Naive thymus-derived CD8-positive, alpha-beta T cell (primary cell): ENCODE results near the gene ZNHIT3. TPM values are rescaled to one million over a fixed set of nuclear protein-coding genes. Genes with fewer than 3 reads are reported as not detected.
"Not testable (repeated sequence)": the region's sequence is repeated elsewhere in the genome, so short reads cannot be mapped to it uniquely, and the experiment has no call there.

ENCODE experiments used
- ATAC-seq, 2 donors: fragments of 150-1000 bp; cut with Tn5 transposase in 1 of 2; sonication (Bioruptor Pico), chemical (Tn5 transposase) in 1 of 2; 1 replicate in 1 of 2; 2 replicates in 1 of 2; pipeline ENCODE4 v1.10.0; 2021; ENCODE audit warnings: mild to moderate bottlenecking in 2 of 2, moderate library complexity in 2 of 2
- POLR2A ChIA-PET: fragments of 350-600 bp; sonication (Branson Sonifier 250); formaldehyde crosslinking; loops from one replicate; lab custom pipeline; 2021; ENCODE audit warnings: antibody characterized with exemption; lab: Charles Lee
- DNase-seq, 10 donors: peaks; one replicate each; pipeline versions ENCODE4 v3.0.0 to v3.0.0-alpha.2; 2020 to 2022
- H3K27ac Mint-ChIP-seq, 10 donors: one replicate each; pipeline ENCODE4 v1.8.0; 2020 to 2022; ENCODE audit warnings: mild to moderate bottlenecking in 10 of 10, mixed read lengths in 10 of 10, moderate library complexity in 4 of 10, inconsistent platforms in 1 of 10
- H3K27me3 Mint-ChIP-seq, 5 donors: one replicate each; pipeline ENCODE4 v1.8.0; 2021 to 2022; ENCODE audit warnings: mixed read lengths in 5 of 5
- H3K36me3 Mint-ChIP-seq, 3 donors: one replicate each; pipeline ENCODE4 v1.8.0; 2020 to 2022; ENCODE audit warnings: mixed read lengths in 3 of 3, mild to moderate bottlenecking in 2 of 3, inconsistent platforms in 1 of 3
- H3K4me1 Mint-ChIP-seq, 4 donors: one replicate each; pipeline ENCODE4 v1.8.0; 2021 to 2022; ENCODE audit warnings: mixed read lengths in 4 of 4
- H3K4me3 Mint-ChIP-seq, 10 donors: one replicate each; pipeline ENCODE4 v1.8.0; 2020 to 2022; ENCODE audit warnings: mild to moderate bottlenecking in 10 of 10, mixed read lengths in 10 of 10, moderate library complexity in 6 of 10, inconsistent platforms in 1 of 10
- H3K9me3 Mint-ChIP-seq, 9 donors: one replicate each; pipeline ENCODE4 v1.8.0; 2020 to 2022; ENCODE audit warnings: mixed read lengths in 9 of 9, mild to moderate bottlenecking in 3 of 9, inconsistent platforms in 1 of 9, moderate library complexity in 1 of 9
- polyA plus RNA-seq, 3 donors: library from polyadenylated mRNA; unstranded; fragments of 300-500 nt; fragmentation: Illumina TruSeq; gene quantifications; one replicate each; pipeline ENCODE4 v1.2.3, GENCODE V29; 2021
- total RNA-seq, 8 experiments: library from RNA in 2 of 8; stranded (reverse) in 2 of 8; gene quantifications; one replicate each; pipeline ENCODE4 v1.2.3 and lab custom pipeline; 2021 to 2026

ZNHIT3 gene
- total and polyA plus RNA-seq, 5 experiments from 2014 or later = 70.0 to 98.8 (median 89.1) TPM

DNA sequence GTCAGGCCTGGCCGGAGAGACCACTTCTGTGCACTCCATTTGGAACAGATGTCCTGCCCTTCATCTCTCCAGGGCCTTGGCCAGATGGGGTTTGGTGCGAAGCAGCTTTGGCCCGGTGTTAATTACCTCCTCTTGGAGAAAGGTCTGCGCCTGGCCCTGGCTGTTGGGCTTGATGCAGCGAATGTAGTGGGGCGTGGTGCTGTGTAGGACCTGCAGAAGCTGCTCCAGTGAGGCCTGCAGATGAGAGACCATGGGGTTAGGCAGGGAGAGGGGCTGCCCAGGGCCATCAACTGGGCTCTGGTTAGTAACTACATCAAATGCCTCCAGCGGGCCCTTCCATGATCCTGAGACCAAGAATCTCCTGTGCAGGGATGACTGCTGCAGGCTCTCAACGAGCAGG lies 18.7 kb downstream of the ZNHIT3 start:
- DNase-seq (no peak), ATAC-seq (no peak)
- POLR2A ChIA-PET = no interaction called here
- no peaks in the 10 kb centered on the region for H3K9me3 Mint-ChIP-seq
- peaks cover 0 to 27% (median 0%) of the 10 kb centered on the region in 3 donors for H3K36me3 Mint-ChIP-seq
- H3K27me3 Mint-ChIP-seq = no peaks in the 10 kb centered on the region
- no peak overlapping the region for H3K4me3 Mint-ChIP-seq
- H3K27ac Mint-ChIP-seq = no peak overlapping the region
- H3K4me1 Mint-ChIP-seq = peaks cover 0 to 15% (median 5%) of the 10 kb centered on the region in 4 donors

DNA sequence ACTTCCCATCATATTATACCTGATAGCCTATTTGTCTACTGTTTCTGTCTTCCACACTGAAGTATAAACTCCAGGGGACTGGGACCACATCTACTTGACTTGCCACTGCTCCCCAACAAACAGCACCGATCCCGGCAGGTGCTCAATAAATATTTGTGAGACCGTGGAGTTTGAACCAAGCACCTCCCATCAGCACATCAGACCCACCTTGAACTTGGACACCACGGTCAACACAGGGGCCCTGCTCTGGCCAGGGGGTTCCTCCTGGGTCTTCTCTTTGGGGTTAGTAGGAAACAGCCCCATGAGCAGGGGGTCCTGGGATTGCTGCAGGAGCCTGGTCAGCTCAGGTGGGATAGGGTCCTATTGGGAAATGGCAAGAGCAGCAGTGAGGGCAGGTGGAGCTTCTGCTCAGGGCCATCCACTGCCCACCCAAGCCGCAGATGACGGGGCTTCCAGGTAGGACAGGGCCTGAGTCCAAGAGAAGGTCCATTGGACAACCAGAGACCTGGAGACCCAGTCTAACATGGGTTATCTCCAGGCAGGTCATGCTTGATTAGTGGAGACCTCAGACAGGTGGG lies 19.9 kb downstream of the ZNHIT3 start:
- ATAC-seq = no peak
- Mint-ChIP-seq H3K27ac (peak overlapping the region in 1 of 10 donors; percentile 3), H3K4me1 (peaks cover 0 to 15% (median 5%) of the 10 kb centered on the region in 4 donors), H3K9me3 (no peaks in the 10 kb centered on the region), H3K27me3 (no peaks in the 10 kb centered on the region), H3K36me3 (peaks cover 0 to 25% (median 5%) of the 10 kb centered on the region in 3 donors), H3K4me3 (no peak overlapping the region)
- DNase-seq = no peak
- POLR2A ChIA-PET = no interaction called here

DNA sequence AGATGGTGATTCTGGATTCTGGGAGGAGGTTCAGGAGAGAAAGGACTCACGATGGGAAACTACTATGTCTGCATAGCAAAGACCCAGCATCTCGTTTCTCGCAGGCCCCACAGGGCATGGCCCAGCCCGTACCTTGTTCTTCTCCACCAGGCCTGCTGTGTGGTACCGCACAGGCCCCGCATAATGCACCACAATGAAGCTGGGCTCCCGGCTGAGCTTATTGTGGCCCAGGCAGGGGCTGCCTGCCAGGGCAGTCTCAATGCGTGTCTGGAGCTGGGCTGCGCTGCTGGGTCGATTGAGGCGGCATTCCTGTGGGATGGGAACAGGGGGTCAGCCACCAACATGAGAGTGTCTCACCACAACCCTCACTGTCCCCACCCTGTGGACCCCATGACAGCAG lies 20.4 kb downstream of the ZNHIT3 start:
- H3K27me3 Mint-ChIP-seq = no peaks in the 10 kb centered on the region
- no peak overlapping the region for H3K27ac Mint-ChIP-seq
- POLR2A ChIA-PET = no interaction called here

DNA sequence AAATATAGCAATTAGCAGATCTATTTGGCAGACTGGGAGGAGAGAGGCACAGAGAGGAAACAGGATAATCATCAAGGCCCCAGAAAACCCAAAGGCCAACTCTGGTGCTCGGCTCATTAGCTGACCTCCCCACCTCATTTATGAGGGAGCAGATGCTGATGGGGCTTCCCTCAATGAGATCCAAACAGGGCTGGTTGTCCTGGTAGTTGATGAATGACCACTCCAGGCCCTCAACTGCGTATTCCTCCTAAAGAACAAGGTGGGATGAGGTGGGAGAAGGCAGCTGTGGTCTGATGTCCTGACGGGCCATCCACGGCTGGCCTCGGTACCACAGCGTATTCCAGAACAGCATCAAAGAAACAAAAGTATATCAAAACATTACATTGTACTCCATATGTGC lies 20.8 kb downstream of the ZNHIT3 start:
- POLR2A ChIA-PET = interaction anchor here (0.8 kb wide), 1 partner anchor 19 kb away, joined by 4 read pairs; no protein-coding TSS in a partner anchor
- Mint-ChIP-seq H3K4me3 (no peak overlapping the region), H3K9me3 (no peaks in the 10 kb centered on the region), H3K36me3 (peaks cover 0 to 24% (median 5%) of the 10 kb centered on the region in 3 donors), H3K4me1 (peaks cover 0 to 14% (median 3%) of the 10 kb centered on the region in 4 donors), H3K27ac (no peak overlapping the region), H3K27me3 (no peaks in the 10 kb centered on the region)
- ATAC-seq (no peak), DNase-seq (no peak)

More for the DNA sequence above, 20.4 kb downstream of the ZNHIT3 start:
- Mint-ChIP-seq H3K36me3 (peaks cover 0 to 25% (median 5%) of the 10 kb centered on the region in 3 donors), H3K9me3 (no peaks in the 10 kb centered on the region), H3K4me1 (peaks cover 0 to 15% (median 5%) of the 10 kb centered on the region in 4 donors), H3K4me3 (no peak overlapping the region)
- DNase-seq = no peak
- no peak for ATAC-seq

DNA sequence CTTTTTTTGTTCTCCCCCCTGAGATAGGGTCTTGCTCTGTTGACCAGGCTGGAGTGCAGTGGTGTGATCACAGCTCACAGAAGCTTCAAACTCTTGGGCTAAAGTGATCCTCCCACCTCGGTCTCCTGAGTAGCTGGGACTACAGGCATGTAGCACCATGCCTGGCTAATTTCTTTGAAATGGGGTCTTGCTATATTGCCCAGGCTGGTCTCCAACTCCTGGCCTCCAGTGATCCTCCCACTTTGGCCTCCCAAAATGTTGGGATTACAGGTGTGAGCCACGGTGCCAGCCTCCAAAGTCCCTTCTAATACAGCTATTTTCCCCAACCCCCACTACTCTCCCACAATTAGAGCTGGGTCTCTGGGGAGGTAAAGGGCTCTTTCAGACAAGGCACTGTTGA lies 22.0 kb downstream of the ZNHIT3 start:
- ATAC-seq, H3K27ac Mint-ChIP-seq, POLR2A ChIA-PET, H3K27me3 Mint-ChIP-seq, H3K9me3 Mint-ChIP-seq, H3K4me1 Mint-ChIP-seq, H3K4me3 Mint-ChIP-seq, DNase-seq: not testable (repeated sequence)
- H3K36me3 Mint-ChIP-seq = peaks cover 0 to 21% (median 5%) of the 10 kb centered on the region in 3 donors

DNA sequence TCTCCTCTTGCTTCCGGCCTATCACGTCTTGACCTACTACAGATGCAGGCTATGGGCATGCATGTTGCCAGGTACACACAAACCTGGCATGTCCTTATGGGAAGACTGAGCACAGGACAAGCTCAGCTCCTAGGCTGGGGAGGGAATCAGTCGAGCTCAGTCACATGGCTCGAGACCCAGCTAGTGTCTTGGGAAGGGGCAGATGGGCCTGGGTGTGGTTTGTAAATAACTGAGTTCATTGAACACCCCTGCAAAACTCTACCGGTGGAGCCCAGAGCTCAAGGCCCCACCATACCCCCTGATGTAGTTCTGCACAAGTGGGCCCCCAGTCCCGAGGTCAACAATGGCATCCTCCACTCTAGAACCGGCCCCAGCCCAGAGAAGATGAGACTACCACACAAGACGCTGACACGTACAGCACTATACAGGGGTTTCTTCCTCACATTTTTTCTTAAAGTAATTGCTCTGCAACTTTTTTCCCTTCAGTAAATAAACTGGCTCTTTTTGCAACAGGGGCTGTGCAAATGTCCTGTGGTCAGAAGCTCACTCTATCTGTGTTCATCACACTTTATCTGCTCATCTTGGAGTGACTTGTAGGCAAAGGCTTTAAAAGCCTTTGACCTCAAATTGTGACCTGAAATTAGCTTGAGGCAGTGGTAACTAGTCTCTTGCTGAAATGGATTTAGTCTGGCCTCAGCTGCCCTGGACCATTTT lies 22.9 kb downstream of the ZNHIT3 start:
- peak overlapping the region in 1 of 10 donors; percentile 66 for H3K27ac Mint-ChIP-seq
- DNase-seq = no peak
- POLR2A ChIA-PET = no interaction called here
- no peak overlapping the region for H3K4me3 Mint-ChIP-seq
- peaks cover 0 to 21% (median 5%) of the 10 kb centered on the region in 3 donors for H3K36me3 Mint-ChIP-seq
- ATAC-seq = no peak
- H3K9me3 Mint-ChIP-seq = no peaks in the 10 kb centered on the region
- peaks cover 0 to 7% (median 0%) of the 10 kb centered on the region in 4 donors for H3K4me1 Mint-ChIP-seq
- H3K27me3 Mint-ChIP-seq = no peaks in the 10 kb centered on the region

DNA sequence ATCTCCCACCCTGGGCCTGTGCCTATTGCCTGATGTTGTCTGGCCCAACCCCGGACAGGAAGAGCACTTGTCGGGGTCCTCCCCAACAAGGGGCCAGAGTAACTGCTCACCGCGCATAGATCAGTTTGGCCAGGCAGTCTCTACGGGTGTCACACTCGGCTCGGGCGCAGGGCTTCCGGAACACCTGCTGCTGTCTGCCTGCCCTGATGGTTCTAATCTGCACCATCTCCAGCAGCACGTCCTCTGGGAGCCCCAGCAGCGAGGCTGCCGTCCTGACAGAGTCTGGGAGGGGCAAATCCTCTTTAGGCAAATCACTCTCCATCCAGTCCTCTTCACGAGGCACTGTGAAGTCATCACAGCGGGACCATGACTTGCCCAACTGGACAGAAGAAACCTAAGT lies 24.2 kb downstream of the ZNHIT3 start:
- Mint-ChIP-seq H3K36me3 (peaks cover 0 to 17% (median 5%) of the 10 kb centered on the region in 3 donors), H3K9me3 (no peaks in the 10 kb centered on the region), H3K27ac (peak overlapping the region in 2 of 10 donors; percentile 38 to 68), H3K27me3 (no peaks in the 10 kb centered on the region), H3K4me1 (peaks cover 0 to 4% (median 0%) of the 10 kb centered on the region in 4 donors), H3K4me3 (no peak overlapping the region)
- no peak for DNase-seq
- POLR2A ChIA-PET = no interaction called here
- no peak for ATAC-seq

DNA sequence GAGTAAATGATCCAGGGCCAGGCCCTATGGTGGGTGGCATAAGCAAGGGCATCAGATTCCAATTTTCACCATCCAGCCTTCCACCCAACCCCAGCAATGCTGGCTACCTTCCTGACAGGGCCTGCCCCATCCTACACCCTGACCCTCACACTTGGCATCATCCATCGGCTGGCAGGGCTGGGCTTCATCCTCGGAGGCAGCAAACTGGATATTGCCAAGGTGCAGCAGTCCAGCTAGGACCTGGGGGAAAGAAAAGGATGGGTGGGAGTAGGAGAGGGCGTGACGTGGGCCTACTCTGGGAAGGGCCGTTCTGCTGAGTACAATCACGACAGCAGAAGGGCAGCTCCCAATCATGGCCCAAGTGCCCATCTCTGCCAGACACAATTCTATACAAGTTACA lies 24.7 kb downstream of the ZNHIT3 start:
- Mint-ChIP-seq H3K36me3 (peaks cover 0 to 13% (median 5%) of the 10 kb centered on the region in 3 donors), H3K9me3 (no peaks in the 10 kb centered on the region), H3K27me3 (no peaks in the 10 kb centered on the region), H3K27ac (no peak overlapping the region), H3K4me3 (no peak overlapping the region), H3K4me1 (peaks cover 0 to 2% (median 0%) of the 10 kb centered on the region in 4 donors)
- POLR2A ChIA-PET = no interaction called here
- DNase-seq (no peak), ATAC-seq (no peak)

DNA sequence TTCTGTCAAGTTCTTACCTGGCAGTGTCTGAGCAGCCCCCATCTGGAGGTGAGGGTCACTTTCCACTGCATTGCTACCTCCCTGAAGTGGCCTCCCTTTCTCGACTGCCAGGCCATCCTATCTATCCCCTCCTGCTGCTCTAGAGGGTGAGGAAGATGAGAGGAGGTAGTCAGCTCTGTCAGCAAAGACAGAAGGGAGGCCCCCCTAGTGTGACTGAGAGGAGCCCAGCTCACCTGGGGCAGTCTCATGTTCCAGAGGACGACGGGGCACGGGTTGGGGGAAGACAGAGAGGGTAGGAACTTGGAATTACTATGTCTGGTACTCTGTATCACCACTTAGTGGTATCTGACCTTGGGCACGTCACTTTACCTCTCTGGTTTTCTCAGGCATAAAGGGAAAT lies 26.2 kb downstream of the ZNHIT3 start:
- H3K4me1 Mint-ChIP-seq = no peaks in the 10 kb centered on the region
- POLR2A ChIA-PET = no interaction called here
- peak overlapping the region in 1 of 10 donors; percentile 11 for H3K27ac Mint-ChIP-seq
- no peaks in the 10 kb centered on the region for H3K9me3 Mint-ChIP-seq
- peaks cover 0 to 16% (median 9%) of the 10 kb centered on the region in 3 donors for H3K36me3 Mint-ChIP-seq
- no peak for DNase-seq
- H3K27me3 Mint-ChIP-seq = no peaks in the 10 kb centered on the region
- no peak for ATAC-seq
- H3K4me3 Mint-ChIP-seq = no peak overlapping the region

DNA sequence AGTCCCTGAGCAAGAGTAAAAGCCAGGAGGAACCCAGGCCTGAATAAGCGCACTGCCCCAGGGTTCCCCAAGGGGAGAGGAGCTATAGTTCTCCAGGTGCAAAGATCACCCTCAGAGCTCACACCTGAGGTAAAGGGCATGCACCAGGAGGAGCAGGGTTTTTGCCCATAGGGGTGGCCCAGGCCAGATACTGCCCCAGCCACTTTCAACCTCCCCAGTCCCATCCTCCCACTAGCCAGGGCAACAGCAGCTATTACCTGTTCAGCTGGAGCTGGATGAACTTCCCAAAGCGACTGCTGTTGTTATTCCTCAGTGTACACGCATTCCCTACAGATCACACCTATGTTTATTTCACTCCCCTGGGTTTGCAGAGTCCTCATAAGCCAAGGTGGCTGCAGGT lies 28.4 kb downstream of the ZNHIT3 start:
- Mint-ChIP-seq H3K9me3 (no peaks in the 10 kb centered on the region), H3K4me3 (no peak overlapping the region), H3K4me1 (no peaks in the 10 kb centered on the region), H3K36me3 (peaks cover 0 to 25% (median 12%) of the 10 kb centered on the region in 3 donors), H3K27ac (peak overlapping the region in 1 of 10 donors; percentile 66), H3K27me3 (no peaks in the 10 kb centered on the region)
- ATAC-seq = no peak
- POLR2A ChIA-PET = interaction anchor here (1.1 kb wide), 1 partner anchor 10 kb away, joined by 3 read pairs; no protein-coding TSS in a partner anchor
- DNase-seq = no peak

DNA sequence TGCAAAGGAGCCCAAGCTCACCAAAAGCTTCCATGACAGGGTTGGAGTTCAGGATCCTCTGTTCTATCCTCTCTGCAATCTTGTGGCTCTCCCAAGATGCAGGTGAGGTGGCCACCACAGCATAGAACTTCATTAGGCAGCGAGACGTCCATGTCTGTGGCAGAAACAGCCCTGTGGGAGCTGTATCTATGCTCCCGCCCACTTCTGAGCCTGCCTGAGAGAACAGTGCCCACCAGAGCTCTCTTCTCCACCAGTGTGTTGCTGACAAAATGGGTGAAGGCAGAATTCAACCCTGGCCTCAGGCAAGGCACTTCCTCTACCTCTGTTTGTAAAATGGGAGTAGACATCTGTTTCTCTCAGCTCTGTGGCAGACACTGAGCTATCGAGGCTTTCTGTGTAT lies 29.4 kb downstream of the ZNHIT3 start:
- Mint-ChIP-seq H3K4me3 (no peak overlapping the region), H3K36me3 (peaks cover 5 to 35% (median 15%) of the 10 kb centered on the region in 3 donors), H3K27ac (no peak overlapping the region), H3K9me3 (no peaks in the 10 kb centered on the region), H3K4me1 (no peaks in the 10 kb centered on the region), H3K27me3 (no peaks in the 10 kb centered on the region)
- POLR2A ChIA-PET = no interaction called here
- ATAC-seq (no peak), DNase-seq (no peak)

DNA sequence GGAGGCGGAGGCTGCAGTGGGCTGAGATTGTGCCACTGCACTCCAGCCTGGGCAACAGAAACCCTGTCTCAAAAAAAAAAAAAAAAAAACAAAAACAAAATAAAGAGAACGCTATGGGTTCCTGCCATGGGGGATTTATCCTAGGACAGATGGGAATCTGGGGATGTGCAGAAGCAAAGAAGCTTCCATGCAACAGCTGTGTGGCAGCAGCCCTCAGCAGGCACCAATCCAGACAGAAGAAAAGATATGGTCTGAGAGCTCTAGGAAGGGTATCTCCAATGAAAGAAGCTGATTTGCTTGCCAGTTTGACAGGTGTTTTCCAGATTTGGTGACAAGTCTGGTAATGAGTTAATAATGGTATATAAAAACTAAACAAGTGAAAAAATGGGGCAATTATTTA lies 36.6 kb downstream of the ZNHIT3 start:
- Mint-ChIP-seq H3K4me3 (no peak overlapping the region), H3K4me1 (peaks cover 0 to 15% (median 6%) of the 10 kb centered on the region in 4 donors), H3K27ac (no peak overlapping the region), H3K27me3 (no peaks in the 10 kb centered on the region), H3K9me3 (no peaks in the 10 kb centered on the region), H3K36me3 (peaks cover 5 to 71% (median 38%) of the 10 kb centered on the region in 3 donors)
- POLR2A ChIA-PET = interaction anchor here (0.7 to 2.1 kb wide), 2 partner anchors 12 to 20 kb away, joined by 4 to 12 read pairs; partner anchors contain the start of genes MYO19 and PIGW
- ATAC-seq = no peak
- DNase-seq = no peak

DNA sequence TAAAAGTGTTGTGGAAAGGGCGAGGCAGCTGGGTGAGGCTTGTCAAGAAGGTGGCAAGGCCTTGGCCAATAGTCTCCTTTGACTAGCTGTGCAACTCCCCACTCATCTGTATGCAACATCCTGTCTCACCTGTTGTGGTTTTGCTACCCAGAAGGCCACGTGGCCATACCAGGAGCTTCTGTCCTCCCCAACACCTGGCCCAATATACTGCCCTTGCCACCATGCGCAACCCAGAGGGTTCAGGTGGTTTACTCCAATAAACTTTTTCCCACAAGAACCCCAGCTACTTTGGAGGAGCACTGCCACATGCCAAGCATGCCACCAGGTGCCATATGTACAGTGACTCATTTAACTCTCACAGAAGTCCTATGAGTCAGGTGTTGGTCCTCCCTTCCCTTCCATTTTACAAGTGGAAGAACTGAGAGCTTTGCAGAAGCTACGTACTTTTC lies 38.0 kb downstream of the ZNHIT3 start:
- ATAC-seq = no peak
- POLR2A ChIA-PET = interaction anchor here (1.0 to 2.1 kb wide), 3 partner anchors 10 to 18 kb away, joined by 3 to 12 read pairs (median 4); partner anchors contain the start of genes MYO19 and PIGW

More for the DNA sequence above, 38.0 kb downstream of the ZNHIT3 start:
- Mint-ChIP-seq H3K27me3 (no peaks in the 10 kb centered on the region), H3K9me3 (no peaks in the 10 kb centered on the region), H3K36me3 (peaks cover 5 to 70% (median 38%) of the 10 kb centered on the region in 3 donors), H3K4me3 (no peak overlapping the region), H3K27ac (peak overlapping the region in 3 of 10 donors; percentile 1 to 68 (median 39)), H3K4me1 (peaks cover 0 to 15% (median 7%) of the 10 kb centered on the region in 4 donors)
- no peak for DNase-seq
